ENCODE measurements around the gene OR1D2.
"Not testable (repeated sequence)": the region's sequence is repeated elsewhere in the genome, so short reads cannot be mapped to it uniquely, and the experiment has no call there.

The OR1D2 gene

GRCh38 chr17:3104322-3104721, at the start of gene OR1D2:
OR1D2 (minus strand) TSS chr17:3104422; CDS start chr17:3092996, 11,426 bp downstream.
- DNase-seq (ENCODE audit: low read depth in 2 of 2): no peak
- TF ChIP-seq CTCF (IDR thresholded peaks at IDR 0.05; ENCODE audit: low read depth, low read length): no peak
- no peak within 1 kb of the TSS for H3K4me3 ChIP-seq (replicated peaks in 1 of 2; ENCODE audit: low read depth in 2 of 2, low read length in 2 of 2)

GRCh38 chr17:3137494-3137893, 33.3 kb upstream of the OR1D2 start:
- H3K4me3 ChIP-seq (replicated peaks in 1 of 2; ENCODE audit: low read depth in 2 of 2, low read length in 2 of 2): not testable (repeated sequence)

GRCh38 chr17:3127451-3127850, 23.2 kb upstream of the OR1D2 start, which contains the start of gene OR1G1:
OR1G1 (minus strand) TSS chr17:3127551; CDS start chr17:3127551, 0 bp downstream.
- no peak for DNase-seq (ENCODE audit: low read depth in 2 of 2)
- no peak within 1 kb of the TSS for H3K4me3 ChIP-seq (replicated peaks in 1 of 2; ENCODE audit: low read depth in 2 of 2, low read length in 2 of 2)
- no peak for TF ChIP-seq CTCF (IDR thresholded peaks at IDR 0.05; ENCODE audit: low read depth, low read length)

More at GRCh38 chr17:3137494-3137893, 33.3 kb upstream of the OR1D2 start:
- DNase-seq (ENCODE audit: low read depth in 2 of 2): not testable (repeated sequence)

GRCh38 chr17:3073850-3074249, 30.4 kb downstream of the OR1D2 start:
- not testable (repeated sequence) for DNase-seq (ENCODE audit: low read depth in 2 of 2); H3K4me3 ChIP-seq (replicated peaks in 1 of 2; ENCODE audit: low read depth in 2 of 2, low read length in 2 of 2)

- peak; percentile 28 to 42 for DNase-seq (ENCODE audit: low read depth in 2 of 2)
- H3K4me3 ChIP-seq (replicated peaks in 1 of 2; ENCODE audit: low read depth in 2 of 2, low read length in 2 of 2): not testable (repeated sequence)
These were observed 39.0 kb downstream of the OR1D2 start for GRCh38 chr17:3065192-3065591.

GRCh38 chr17:3063507-3063906, 40.7 kb downstream of the OR1D2 start, which contains the start of gene OR1D5:
OR1D5 (minus strand) TSS chr17:3063607; CDS start chr17:3063607, 0 bp downstream.
- not testable (repeated sequence) for H3K4me3 ChIP-seq (replicated peaks in 1 of 2; ENCODE audit: low read depth in 2 of 2, low read length in 2 of 2); DNase-seq (ENCODE audit: low read depth in 2 of 2)

- not testable (repeated sequence) for DNase-seq (ENCODE audit: low read depth in 2 of 2); H3K4me3 ChIP-seq (replicated peaks in 1 of 2; ENCODE audit: low read depth in 2 of 2, low read length in 2 of 2)
These were observed 41.3 kb downstream of the OR1D2 start for GRCh38 chr17:3062824-3063377.

- DNase-seq (ENCODE audit: low read depth in 2 of 2); H3K4me3 ChIP-seq (replicated peaks in 1 of 2; ENCODE audit: low read depth in 2 of 2, low read length in 2 of 2): not testable (repeated sequence)
These were observed 49.4 kb downstream of the OR1D2 start for GRCh38 chr17:3054868-3055267.

GRCh38 chr17:3049705-3050295, 54.4 kb downstream of the OR1D2 start:
- DNase-seq (ENCODE audit: low read depth in 2 of 2): peak in 1 of 2 donors; percentile 21
- no peak for TF ChIP-seq CTCF (IDR thresholded peaks at IDR 0.05; ENCODE audit: low read depth, low read length)
- H3K4me3 ChIP-seq (replicated peaks in 1 of 2; ENCODE audit: low read depth in 2 of 2, low read length in 2 of 2): peak overlapping the region in 1 of 2 donors; percentile 65

- TF ChIP-seq CTCF (IDR thresholded peaks at IDR 0.05; ENCODE audit: low read depth, low read length): peak; percentile 65
- DNase-seq (ENCODE audit: low read depth in 2 of 2): peak; percentile 98
- peak overlapping the region; percentile 65 to 79 for H3K4me3 ChIP-seq (replicated peaks in 1 of 2; ENCODE audit: low read depth in 2 of 2, low read length in 2 of 2)
These were observed 55.3 kb downstream of the OR1D2 start for GRCh38 chr17:3048727-3049471.

Data from cardiac fibroblast (primary cell).